Cortex of kidney (tissue), 1 donor: Measurements from ENCODE around the gene NADSYN1.
"Not testable (repeated sequence)": the region's sequence is repeated elsewhere in the genome, so short reads cannot be mapped to it uniquely, and the experiment has no call there.

Source experiments
- DNase-seq: peaks from one replicate; lab custom pipeline; 2025; lab: John Stamatoyannopoulos, UW

The NADSYN1 gene

DNA sequence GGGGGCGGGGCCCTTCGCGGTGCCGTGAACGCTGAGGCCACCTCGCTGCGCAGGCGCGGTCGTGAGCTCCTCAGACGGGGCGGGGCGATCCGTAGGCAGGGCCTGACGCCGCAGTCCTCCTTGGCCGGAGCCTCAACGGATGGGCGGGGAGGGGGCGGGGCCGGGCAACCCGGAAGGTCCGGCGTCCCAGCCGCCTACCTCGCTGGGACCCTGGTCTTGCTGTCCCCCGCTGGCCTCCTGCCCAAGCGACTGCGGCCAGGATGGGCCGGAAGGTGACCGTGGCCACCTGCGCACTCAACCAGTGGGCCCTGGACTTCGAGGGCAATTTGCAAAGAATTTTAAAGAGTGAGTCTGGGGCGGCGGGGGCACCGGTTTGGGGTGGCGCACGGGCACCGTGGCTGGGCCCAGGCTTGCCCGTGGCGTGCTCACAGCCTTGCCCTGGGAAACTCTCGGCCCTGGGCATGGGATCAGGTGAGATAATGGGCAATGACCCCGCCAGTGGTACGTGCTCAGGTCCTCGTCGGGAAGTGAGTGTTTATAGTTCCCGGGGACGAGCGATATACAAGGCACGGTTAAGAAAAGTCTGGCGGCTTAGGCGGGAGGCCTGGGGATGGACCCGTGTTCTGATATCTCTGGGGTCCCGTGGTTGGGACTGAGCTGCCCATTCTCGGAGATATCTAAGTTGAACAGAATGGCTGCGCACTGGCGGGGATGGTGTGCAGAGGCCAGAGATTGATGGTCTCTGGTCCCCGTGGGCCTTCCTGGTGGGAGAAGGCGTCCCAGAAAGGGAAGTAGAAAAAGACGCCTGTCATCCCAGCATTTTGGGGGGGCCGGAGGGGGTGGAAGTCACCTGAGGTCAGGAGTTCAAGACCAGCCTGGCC, at the start of gene NADSYN1:
NADSYN1 (plus strand) TSS at position 167 of the 881 bp plus-strand sequence; CDS start at position 261, 94 bp downstream.
- DNase-seq = no peak

DNA sequence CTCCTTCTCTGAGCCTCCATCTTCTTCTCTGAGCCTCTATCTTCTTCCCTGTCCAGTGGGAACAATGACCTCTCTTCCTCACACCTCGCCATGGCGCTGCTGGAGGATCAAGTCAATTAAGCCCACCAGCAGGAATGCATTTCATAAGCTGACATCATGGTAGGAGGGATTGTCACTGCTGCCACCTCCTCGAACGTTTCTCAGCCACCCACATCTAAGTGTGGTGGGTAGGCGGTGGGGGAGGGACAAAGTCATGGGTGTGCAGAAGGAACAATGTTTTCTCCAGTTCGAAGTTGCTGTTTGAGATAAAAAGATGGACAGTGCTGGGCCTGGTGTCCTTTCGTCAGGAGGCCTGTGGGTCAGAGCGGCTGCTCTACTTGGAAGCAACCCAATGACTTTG, 48.8 kb upstream of the NADSYN1 start:
- no peak for DNase-seq

DNA sequence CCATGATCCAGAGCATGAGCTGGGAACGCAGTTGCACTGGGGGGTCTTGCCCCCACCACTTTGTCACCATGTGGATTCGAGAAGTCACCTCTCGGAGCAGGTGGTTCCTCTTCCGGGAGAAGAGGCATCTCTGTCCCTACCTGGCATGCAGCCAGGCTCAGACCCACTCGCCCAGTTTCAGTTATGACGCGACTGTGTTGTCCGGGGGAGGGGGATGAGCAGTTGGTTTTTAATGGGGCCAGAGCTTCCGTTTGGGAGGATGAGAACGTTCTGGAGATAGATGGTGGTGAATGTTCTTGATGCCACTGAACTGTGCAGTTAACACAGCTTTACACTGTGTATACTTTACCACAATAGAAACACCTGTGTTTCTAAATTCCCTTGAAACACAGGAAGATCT, 46.3 kb upstream of the NADSYN1 start:
- DNase-seq = no peak

DNA sequence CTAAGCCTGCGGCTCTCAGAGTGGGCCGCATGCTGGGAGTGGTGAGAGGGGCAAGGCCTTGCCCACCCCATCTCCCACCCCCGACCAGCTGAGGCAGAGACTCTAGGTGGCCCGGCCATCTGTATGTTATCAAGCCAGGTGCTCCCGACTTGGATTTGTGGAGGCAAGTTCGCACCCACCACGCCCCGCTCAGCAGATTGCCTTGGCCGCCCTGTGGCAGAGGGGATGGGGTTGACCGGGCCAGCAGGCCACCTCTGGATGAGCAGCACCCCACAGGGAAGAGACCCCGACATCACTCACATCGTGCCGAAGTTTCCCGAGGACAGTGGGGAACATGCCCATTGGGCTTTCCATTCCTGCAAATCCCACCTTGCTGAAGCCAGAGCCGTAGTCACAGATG, 45.6 kb upstream of the NADSYN1 start:
- no peak for DNase-seq

- DNase-seq = no peak
Observed at GRCh38 chr11:71408826-71409225, 44.2 kb upstream of the NADSYN1 start.

DNA sequence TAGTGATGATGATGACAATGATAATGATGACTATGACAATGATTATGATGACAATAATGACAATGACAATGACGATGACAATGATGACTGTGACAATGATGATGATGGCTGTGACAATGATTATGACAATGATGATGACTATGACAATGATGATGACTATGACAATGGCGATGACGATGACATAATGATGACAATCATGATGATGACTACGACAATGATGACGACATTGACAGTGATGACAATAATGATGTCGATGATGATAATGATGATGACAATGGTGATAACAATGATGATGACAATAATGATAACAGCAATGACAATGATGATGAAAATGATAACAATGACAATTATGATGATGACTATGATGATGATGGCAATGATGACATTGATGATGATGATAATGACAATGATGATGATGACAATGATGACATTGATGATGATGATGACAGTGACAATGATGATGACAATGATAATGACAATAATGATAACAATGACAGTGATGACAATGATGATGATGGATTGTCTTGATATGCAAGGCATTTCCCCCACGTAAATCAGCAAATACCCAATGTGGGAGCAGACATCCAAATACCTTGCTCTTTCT, 42.5 kb upstream of the NADSYN1 start:
- DNase-seq = no peak

DNA sequence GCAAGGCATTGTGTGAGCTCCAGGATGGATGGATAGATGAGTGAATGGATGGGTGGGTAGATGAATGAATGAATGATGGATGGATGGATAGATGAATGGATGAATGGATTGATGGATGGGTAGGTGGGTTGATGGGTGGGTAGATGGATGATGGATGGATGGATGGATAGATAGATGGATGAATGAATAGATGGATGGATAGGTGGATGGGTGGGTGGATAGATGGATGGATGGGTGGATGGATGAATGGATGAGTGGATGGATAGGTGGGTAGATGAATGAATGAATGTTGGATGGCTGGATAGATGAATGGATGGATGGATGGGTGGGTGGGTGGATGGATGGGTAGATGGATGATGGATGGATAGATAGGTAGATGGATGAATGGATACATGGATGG, 38.4 kb upstream of the NADSYN1 start:
- DNase-seq = no peak

GRCh38 chr11:71418643-71419042, 34.4 kb upstream of the NADSYN1 start:
- no peak for DNase-seq

DNA sequence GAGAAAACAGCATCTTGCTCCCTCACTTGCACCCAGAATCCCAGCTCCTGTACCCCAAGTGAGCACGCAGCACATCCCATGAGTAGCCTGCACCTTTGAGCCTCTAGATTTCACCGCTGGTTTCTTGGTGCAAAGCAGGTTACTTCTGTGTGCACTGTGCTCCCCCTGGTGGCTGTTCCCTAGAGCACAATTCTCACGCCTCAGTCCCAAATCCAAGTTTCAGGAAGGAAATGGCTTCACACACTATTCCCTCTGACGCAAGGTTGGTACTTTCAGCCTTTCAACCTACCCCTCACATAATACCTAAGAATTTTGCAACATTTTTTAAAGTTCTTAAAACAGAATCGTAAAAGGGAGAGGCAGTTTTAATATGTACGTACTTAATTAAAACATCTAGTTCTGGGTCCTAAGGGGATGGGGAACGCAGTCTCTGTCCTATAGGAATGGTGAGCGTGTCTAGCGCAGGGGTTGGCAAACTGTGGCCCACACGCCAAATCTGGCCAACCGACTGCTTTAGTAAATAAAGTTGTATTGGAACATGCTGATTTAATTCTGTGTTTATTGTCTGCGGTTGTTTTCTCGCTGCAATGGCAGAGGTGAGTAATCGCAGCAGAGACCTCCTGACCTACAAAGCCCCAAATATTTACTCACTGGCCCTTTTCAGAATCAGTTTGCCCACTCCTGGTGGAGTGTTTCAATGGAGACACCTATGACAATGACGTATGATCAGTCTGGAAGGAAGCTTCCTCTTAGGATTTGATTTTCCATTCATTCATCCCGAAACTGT, 32.4 kb upstream of the NADSYN1 start:
- no peak for DNase-seq

DNA sequence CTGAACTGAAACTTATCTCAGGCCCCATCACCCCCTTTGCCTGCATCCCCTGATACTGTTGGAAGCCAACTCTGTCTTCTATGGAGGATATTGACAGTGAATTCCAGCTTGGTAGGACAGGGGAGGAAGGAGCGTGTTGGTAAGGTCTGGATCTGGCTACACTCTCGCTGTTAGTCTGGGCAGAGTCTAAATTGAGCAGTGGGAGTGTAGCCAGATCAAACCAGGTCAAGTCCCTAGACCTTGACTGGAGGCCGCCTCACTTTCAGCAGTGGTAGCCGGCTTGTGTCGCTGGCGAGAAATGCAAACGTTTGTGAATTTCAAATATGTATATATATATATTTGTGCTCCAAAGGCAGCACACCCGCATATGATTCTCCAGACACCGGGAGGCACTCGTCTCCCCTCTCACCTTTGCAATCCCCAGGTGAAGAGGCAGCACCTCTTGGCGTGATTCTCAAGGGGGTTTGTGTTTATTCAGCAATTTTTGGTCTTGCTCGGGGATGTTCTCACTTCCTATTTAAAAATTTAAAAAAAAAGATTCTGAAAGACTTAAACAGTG, 31.5 kb upstream of the NADSYN1 start:
- DNase-seq = no peak

GRCh38 chr11:71422318-71422717, 30.7 kb upstream of the NADSYN1 start:
- not testable (repeated sequence) for DNase-seq

DNA sequence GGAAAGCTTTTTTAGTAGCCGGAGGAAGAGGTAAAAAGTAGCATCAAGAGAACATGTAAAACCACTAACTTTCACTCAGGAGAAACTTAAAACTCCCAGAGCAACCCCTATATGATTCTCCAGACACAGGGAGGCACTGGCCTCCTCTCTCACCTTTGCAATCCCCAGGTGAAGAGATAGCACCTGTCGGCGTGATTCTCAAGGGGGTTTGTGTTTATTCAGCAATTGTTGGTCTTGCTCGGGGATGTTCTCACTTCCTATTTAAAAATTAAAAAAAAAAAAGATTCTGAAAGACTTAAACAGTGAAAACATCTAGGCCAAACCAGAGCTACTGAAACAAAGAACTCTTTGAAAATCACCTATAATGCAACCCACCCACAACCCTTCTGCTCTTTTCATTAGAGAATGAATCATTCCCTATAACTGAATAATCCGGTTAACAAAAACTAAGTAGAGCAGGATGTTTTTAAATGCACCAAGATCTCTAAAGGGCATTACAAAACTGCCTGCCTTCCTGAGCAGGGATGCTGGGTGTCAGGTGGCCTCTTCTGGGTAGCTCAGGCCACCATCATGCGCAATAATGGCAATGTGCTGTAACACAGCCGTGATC, 29.7 kb upstream of the NADSYN1 start:
- DNase-seq = no peak

GRCh38 chr11:71425409-71425808, 27.6 kb upstream of the NADSYN1 start:
- no peak for DNase-seq

DNA sequence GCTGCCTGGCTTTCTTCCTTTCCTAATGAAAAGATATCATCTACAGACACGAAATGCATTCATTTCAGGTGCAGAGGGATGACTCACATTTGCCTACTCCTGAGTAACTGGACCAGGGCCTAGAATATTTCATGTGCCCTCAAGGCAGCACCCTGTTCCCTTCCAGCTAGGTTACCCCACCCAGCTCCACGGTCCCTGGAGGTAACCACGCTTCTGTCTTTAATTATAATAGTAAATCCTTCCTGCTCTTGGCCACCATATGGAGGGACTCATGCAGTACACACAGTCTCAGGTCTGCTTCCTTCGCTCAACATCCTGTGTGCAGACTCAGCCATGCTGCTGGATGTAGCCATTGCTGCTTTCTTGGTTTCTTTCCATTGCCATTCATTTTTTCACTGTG, 27.1 kb upstream of the NADSYN1 start:
- no peak for DNase-seq

DNA sequence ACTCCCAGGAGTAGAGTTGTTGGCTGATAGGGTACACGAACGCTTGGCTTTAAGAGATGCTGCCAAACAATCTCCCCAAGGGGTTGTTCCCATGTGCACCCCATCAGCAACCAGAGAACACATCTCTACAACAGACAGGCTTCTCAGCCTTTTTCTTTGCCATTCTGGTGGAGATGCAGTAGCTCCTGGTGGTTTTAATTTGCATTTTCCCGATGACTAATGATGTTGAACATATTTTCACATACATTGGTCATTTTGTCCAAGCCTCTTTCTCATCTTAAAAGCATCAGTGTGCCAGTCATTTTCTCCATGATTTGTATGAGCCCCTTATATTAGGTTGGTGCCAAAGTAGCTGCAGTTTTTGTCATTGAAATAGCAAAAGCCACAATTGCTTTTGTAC, 26.6 kb upstream of the NADSYN1 start:
- DNase-seq = no peak

GRCh38 chr11:71428861-71429435, 24.1 kb upstream of the NADSYN1 start:
- DNase-seq = no peak

DNA sequence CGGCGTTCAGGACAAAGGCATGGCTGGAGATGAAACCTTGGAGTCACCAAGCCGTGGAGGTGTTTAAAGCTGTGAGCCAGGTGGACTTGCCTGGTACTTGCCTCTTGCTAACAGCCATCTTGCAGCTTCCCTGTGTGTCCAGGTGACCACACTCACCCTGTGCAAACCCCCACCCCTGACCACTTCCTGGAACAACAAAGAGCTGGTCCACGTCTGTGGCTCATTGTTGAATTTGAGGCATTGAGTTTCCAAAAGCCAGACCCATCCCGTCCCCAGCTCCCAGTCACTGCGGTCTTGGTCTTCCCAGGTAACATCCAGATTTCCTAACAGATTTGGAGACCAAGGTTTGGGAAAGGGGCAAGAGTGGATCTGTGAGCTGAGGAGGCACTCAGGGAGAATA, 23.3 kb upstream of the NADSYN1 start:
- DNase-seq = no peak

DNA sequence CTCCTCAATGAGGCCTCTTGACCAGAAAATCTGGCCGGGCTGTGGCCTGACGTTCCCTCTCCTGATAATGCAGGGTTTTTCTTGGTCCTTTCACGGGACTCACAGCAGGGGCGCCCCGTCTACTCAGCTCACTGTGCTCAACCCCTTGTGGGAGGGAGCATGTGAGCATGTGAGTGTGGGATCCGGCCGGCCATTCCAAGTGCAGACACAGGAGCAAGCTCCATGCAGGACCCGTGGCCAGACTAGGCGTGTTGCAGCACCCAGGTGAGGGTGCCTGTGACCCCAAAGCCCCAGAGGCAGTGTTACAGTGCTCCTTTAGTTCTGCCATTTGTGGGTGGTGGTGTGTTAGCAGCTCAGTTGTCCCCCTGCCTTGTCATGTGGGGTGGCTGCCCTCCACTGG, 22.8 kb upstream of the NADSYN1 start:
- no peak for DNase-seq

DNA sequence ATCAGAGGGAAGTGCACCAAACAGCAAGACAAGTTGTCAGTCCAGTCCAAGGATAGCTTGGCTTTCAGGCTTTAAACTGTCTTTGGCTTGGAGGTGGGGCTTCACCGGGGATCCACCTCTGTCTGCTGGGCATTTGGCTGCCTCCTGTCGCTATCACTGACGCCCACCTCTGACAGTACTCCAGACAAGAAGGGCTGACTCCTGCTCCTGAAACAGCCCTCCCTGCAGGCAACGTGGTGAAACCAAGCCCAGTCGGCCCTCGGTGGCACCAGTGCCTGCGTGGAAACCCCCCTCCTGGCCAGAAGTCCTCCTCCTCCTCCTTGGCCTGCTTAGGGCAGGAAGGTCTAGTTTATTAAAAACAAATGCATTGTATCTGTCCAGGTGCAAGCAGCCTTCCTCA, 21.7 kb upstream of the NADSYN1 start:
- no peak for DNase-seq

GRCh38 chr11:71432761-71433647, 20.0 kb upstream of the NADSYN1 start:
- no peak for DNase-seq
